Panc1 (cell line): ENCODE results near the gene KRT16. TPM values are rescaled to one million over a fixed set of nuclear protein-coding genes. Genes with fewer than 3 reads are reported as not detected.

Experiments
- ATAC-seq: fragments of 200-7000 bp; cut with Tn5 transposase; 2 replicates; pipeline ENCODE4 v1.9.1; 2020; ENCODE audit warnings: mild to moderate bottlenecking, moderate library complexity
- BruUV-seq: library from RNA; stranded (reverse); fragments of 400-500 nt; replicated peaks from 2 replicates; lab custom pipeline; 2021; lab: Mats Ljungman, UMichigan
- CTCF ChIA-PET: fragments of 300-600 bp; sonication (Branson Sonifier 250); formaldehyde crosslinking; loops from one replicate; lab custom pipeline; 2022; ENCODE audit warnings: antibody characterized with exemption; lab: Charles Lee
- POLR2A ChIA-PET: fragments of 300-600 bp; sonication (Branson Sonifier 250); formaldehyde crosslinking; loops from one replicate; lab custom pipeline; 2022; ENCODE audit warnings: antibody characterized with exemption; lab: Charles Lee
- DNase-seq: peaks from one replicate; pipeline ENCODE4 v3.0.0-alpha.2; 2010; ENCODE audit warnings: low read depth, low spot score
- H3K27ac ChIP-seq: 2 replicates; pipeline ENCODE4 v1.5.1; 2011; ENCODE audit warnings: mild to moderate bottlenecking, low read length, inconsistent platforms
- H3K27me3 ChIP-seq: fragments of 200-500 bp; sonication (Bioruptor generic); 2 replicates; pipeline ENCODE4 v1.6.0; 2014; ENCODE audit warnings: low read length, inconsistent platforms; ENCODE audit not compliant: control insufficient read depth, insufficient read depth
- H3K36me3 ChIP-seq: fragments of 200-500 bp; sonication (Bioruptor generic); 2 replicates; pipeline ENCODE4 v1.5.1; 2014; ENCODE audit warnings: inconsistent platforms, mild to moderate bottlenecking, low read length, moderate library complexity; ENCODE audit not compliant: control insufficient read depth, insufficient read depth
- H3K4me1 ChIP-seq: 2 replicates; pipeline ENCODE4 v1.5.1; 2011; ENCODE audit warnings: inconsistent platforms, mild to moderate bottlenecking, low read length, moderate library complexity; ENCODE audit not compliant: control insufficient read depth, insufficient read depth
- H3K4me3 ChIP-seq, 2 experiments: 2 replicates each; pipeline ENCODE4 v1.5.1; 2011 to 2012; ENCODE audit warnings: low read depth in 2 of 2, low read length in 2 of 2, mild to moderate bottlenecking in 2 of 2, inconsistent platforms in 1 of 2, moderate library complexity in 1 of 2
- H3K9me3 ChIP-seq: fragments of 200-500 bp; sonication (Bioruptor generic); 2 replicates; pipeline ENCODE4 v1.5.1; 2014; ENCODE audit warnings: low read depth, mild to moderate bottlenecking, inconsistent platforms, low read length, moderate library complexity; ENCODE audit not compliant: control insufficient read depth, insufficient read depth
- POLR2AphosphoS5 ChIP-seq: IDR thresholded peaks from 2 replicates; pipeline ENCODE4 v1.6.1; 2012; ENCODE audit warnings: mild to moderate bottlenecking, low read depth, low read length, moderate library complexity
- SIN3A ChIP-seq: IDR thresholded peaks from 2 replicates; pipeline ENCODE4 v1.6.1; 2012; ENCODE audit warnings: low read depth, mild to moderate bottlenecking, low read length, moderate library complexity, borderline replicate concordance; ENCODE audit not compliant: insufficient read depth
- TCF7L2 ChIP-seq: IDR thresholded peaks from 2 replicates; pipeline ENCODE4 v1.6.1; 2011; ENCODE audit warnings: mild to moderate bottlenecking, low read depth, low read length, inconsistent platforms
- in situ Hi-C: cut with HindIII; loops from 2 replicates; pipeline ENCODE4 v1.10.0; 2016; ENCODE audit warnings: low sequenced_read_pairs, low pct_unique_long_range_greater_than_20kb
- intact Hi-C: fragments of 100-400 bp; cut with micrococcal nuclease; formaldehyde crosslinking; loops from one replicate; pipeline ENCODE4 v1.10.0; 2022; ENCODE audit not compliant: unreplicated experiment
- total RNA-seq: library from RNA; stranded (reverse); gene quantifications from one replicate; pipeline ENCODE4 v1.2.1, GENCODE V29; 2021; ENCODE audit not compliant: unreplicated experiment
- TF ChIP-seq, protein P1 (sequence below): fragments of 450-650 bp; IDR thresholded peaks from 2 replicates; pipeline ENCODE4 v1.5.1; 2017; ENCODE audit warnings: mild to moderate bottlenecking
- TF ChIP-seq, protein P2 (sequence below), 2 experiments: IDR thresholded peaks; 2 replicates each; pipeline ENCODE4 v1.6.1; 2011 to 2012; ENCODE audit warnings: low read depth in 2 of 2, control low read depth in 1 of 2, low read length in 1 of 2, mild to moderate bottlenecking in 1 of 2, moderate library complexity in 1 of 2; ENCODE audit not compliant: insufficient read depth in 1 of 2

The KRT16 gene
- total RNA-seq, 1 experiment from 2014 or later, result 1.6 TPM

GRCh38 chr17:41638194-41638593 lies 25.6 kb upstream of the KRT16 start:
- ChIA-PET POLR2A (no interaction called here), CTCF (no interaction called here)
- Histone ChIP-seq H3K4me3 (no peak overlapping the region), H3K4me1 (peaks cover 12% of the 10 kb centered on the region), H3K9me3 (no peaks in the 10 kb centered on the region), H3K27ac (no peak overlapping the region), H3K27me3 (no peaks in the 10 kb centered on the region), H3K36me3 (no peaks in the 10 kb centered on the region)
- ATAC-seq (no peak), DNase-seq (no peak)
- TF ChIP-seq SIN3A (no peak), POLR2AphosphoS5 (no peak), TCF7L2 (no peak)
- TF ChIP-seq, protein P1, sequence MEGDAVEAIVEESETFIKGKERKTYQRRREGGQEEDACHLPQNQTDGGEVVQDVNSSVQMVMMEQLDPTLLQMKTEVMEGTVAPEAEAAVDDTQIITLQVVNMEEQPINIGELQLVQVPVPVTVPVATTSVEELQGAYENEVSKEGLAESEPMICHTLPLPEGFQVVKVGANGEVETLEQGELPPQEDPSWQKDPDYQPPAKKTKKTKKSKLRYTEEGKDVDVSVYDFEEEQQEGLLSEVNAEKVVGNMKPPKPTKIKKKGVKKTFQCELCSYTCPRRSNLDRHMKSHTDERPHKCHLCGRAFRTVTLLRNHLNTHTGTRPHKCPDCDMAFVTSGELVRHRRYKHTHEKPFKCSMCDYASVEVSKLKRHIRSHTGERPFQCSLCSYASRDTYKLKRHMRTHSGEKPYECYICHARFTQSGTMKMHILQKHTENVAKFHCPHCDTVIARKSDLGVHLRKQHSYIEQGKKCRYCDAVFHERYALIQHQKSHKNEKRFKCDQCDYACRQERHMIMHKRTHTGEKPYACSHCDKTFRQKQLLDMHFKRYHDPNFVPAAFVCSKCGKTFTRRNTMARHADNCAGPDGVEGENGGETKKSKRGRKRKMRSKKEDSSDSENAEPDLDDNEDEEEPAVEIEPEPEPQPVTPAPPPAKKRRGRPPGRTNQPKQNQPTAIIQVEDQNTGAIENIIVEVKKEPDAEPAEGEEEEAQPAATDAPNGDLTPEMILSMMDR, result no peak
- TF ChIP-seq, protein P2, sequence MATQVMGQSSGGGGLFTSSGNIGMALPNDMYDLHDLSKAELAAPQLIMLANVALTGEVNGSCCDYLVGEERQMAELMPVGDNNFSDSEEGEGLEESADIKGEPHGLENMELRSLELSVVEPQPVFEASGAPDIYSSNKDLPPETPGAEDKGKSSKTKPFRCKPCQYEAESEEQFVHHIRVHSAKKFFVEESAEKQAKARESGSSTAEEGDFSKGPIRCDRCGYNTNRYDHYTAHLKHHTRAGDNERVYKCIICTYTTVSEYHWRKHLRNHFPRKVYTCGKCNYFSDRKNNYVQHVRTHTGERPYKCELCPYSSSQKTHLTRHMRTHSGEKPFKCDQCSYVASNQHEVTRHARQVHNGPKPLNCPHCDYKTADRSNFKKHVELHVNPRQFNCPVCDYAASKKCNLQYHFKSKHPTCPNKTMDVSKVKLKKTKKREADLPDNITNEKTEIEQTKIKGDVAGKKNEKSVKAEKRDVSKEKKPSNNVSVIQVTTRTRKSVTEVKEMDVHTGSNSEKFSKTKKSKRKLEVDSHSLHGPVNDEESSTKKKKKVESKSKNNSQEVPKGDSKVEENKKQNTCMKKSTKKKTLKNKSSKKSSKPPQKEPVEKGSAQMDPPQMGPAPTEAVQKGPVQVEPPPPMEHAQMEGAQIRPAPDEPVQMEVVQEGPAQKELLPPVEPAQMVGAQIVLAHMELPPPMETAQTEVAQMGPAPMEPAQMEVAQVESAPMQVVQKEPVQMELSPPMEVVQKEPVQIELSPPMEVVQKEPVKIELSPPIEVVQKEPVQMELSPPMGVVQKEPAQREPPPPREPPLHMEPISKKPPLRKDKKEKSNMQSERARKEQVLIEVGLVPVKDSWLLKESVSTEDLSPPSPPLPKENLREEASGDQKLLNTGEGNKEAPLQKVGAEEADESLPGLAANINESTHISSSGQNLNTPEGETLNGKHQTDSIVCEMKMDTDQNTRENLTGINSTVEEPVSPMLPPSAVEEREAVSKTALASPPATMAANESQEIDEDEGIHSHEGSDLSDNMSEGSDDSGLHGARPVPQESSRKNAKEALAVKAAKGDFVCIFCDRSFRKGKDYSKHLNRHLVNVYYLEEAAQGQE (IDR thresholded peaks at IDR 0.05; ENCODE audit: insufficient read depth in 1 of 2, low read depth in 2 of 2, low read length in 1 of 2), result no peak
- no TSS peak for BruUV-seq
- intact Hi-C loops (no loop called here), in situ Hi-C loops (loop anchor here (25.0 kb wide), 1 partner anchor 101 kb away; the partner anchor contains the start of gene KRT19)

DNA sequence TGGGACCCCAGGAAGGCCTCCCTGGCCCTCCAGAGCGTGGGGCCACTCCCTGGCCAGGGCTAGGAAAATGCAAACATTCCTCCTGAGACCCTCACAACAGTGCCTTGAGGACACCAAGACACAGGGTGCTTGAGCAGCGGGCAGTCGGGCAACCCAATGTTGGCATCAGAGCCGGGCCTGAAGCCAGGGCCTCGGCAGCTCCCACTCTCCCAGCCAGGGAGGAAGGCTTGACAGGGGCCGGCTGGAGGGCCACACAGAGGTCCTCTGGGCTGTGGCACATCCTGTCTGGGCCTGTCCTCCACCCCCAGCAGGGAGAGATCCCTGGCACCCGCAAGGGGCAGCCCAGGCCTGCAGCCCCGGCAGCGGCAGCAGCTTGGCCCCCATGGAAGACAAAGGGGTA lies 24.1 kb upstream of the KRT16 start:
- BruUV-seq, result no TSS peak
- H3K36me3 ChIP-seq, result no peaks in the 10 kb centered on the region
- H3K4me1 ChIP-seq, result peaks cover 12% of the 10 kb centered on the region
- ChIA-PET CTCF (interaction anchor here (0.6 kb wide), 1 partner anchor 12 kb away, joined by 3 read pairs; no protein-coding TSS in a partner anchor), POLR2A (no interaction called here)
- TF ChIP-seq TCF7L2 (no peak), POLR2AphosphoS5 (no peak), SIN3A (no peak)
- TF ChIP-seq, protein P1, result no peak
- TF ChIP-seq, protein P2 (IDR thresholded peaks at IDR 0.05; ENCODE audit: insufficient read depth in 1 of 2, low read depth in 2 of 2, low read length in 1 of 2), result no peak
- no peak overlapping the region for H3K4me3 ChIP-seq
- no peak overlapping the region for H3K27ac ChIP-seq
- intact Hi-C loops, result no loop called here
- ATAC-seq, result no peak
- no peak for DNase-seq
- no peaks in the 10 kb centered on the region for H3K9me3 ChIP-seq
- H3K27me3 ChIP-seq, result no peaks in the 10 kb centered on the region
- in situ Hi-C loops, result loop anchor here (25.0 kb wide), 1 partner anchor 99 kb away; the partner anchor contains the start of gene KRT19
